Neural cell (in vitro differentiated cells): ENCODE results near the gene CASKIN1. TPM values are rescaled to one million over a fixed set of nuclear protein-coding genes. Genes with fewer than 3 reads are reported as not detected.

ENCODE experiments used
- H2AFZ ChIP-seq: fragments of 200-600, 300-800 bp; sonication (generic), shearing (Covaris generic); 2 replicates; pipeline ENCODE4 v1.6.0; 2014; ENCODE audit warnings: low read depth, mild to moderate bottlenecking, antibody characterized with exemption, low read length, moderate library complexity
- H3F3A ChIP-seq: fragments of 200-600 bp; shearing (Covaris generic); 2 replicates; pipeline ENCODE4 v1.6.1; 2016; ENCODE audit warnings: mild to moderate bottlenecking, moderate library complexity, mixed read lengths, antibody characterized with exemption, low read length; ENCODE audit not compliant: insufficient read depth, poor library complexity, severe bottlenecking
- H3K27ac ChIP-seq: fragments of 200-600, 300-800 bp; sonication (generic), shearing (Covaris generic); 2 replicates; pipeline ENCODE4 v1.5.1; 2014; ENCODE audit warnings: mild to moderate bottlenecking, low read length, moderate library complexity
- H3K27me3 ChIP-seq: fragments of 300-800, 200-600 bp; sonication (generic), shearing (Covaris generic); 2 replicates; pipeline ENCODE4 v1.6.0; 2014; ENCODE audit warnings: mild to moderate bottlenecking, low read depth, low read length, moderate library complexity; ENCODE audit not compliant: insufficient read depth
- H3K36me3 ChIP-seq: fragments of 300-800, 200-600 bp; sonication (generic), shearing (Covaris generic); 2 replicates; pipeline ENCODE4 v1.5.1; 2014; ENCODE audit warnings: mild to moderate bottlenecking, antibody characterized with exemption, low read length, moderate library complexity; ENCODE audit not compliant: insufficient read depth
- H3K4me2 ChIP-seq: fragments of 300-800, 200-600 bp; sonication (generic), shearing (Covaris generic); 2 replicates; pipeline ENCODE4 v1.6.0; 2014; ENCODE audit warnings: mild to moderate bottlenecking, low read length
- H3K4me3 ChIP-seq: fragments of 300-800, 200-600 bp; sonication (generic), shearing (Covaris generic); 2 replicates; pipeline ENCODE4 v1.5.1; 2014; ENCODE audit warnings: mild to moderate bottlenecking, low read length, moderate library complexity
- H3K79me2 ChIP-seq: fragments of 200-600 bp; shearing (Covaris generic); replicated peaks from 2 replicates; pipeline ENCODE4 v1.6.0; 2014; ENCODE audit warnings: mild to moderate bottlenecking, low read length, moderate library complexity; ENCODE audit not compliant: insufficient read depth
- H3K9ac ChIP-seq: fragments of 300-800, 200-600 bp; sonication (generic), shearing (Covaris generic); 2 replicates; pipeline ENCODE4 v1.6.1; 2016; ENCODE audit warnings: mild to moderate bottlenecking, low read length, mixed read lengths
- H3K9me2 ChIP-seq: fragments of 200-600 bp; shearing (Covaris generic); 2 replicates; pipeline ENCODE4 v1.6.1; 2016; ENCODE audit warnings: mild to moderate bottlenecking, low read length, mixed read lengths; ENCODE audit not compliant: insufficient read depth
- H3K9me3 ChIP-seq: fragments of 200-600, 300-800 bp; sonication (generic), shearing (Covaris generic); 2 replicates; pipeline ENCODE4 v1.6.1; 2016; ENCODE audit warnings: mild to moderate bottlenecking, mixed run types, low read length, moderate library complexity, mixed read lengths
- H4K20me1 ChIP-seq: fragments of 200-600 bp; shearing (Covaris generic); 2 replicates; pipeline ENCODE4 v1.6.1; 2016; ENCODE audit warnings: mild to moderate bottlenecking, mixed run types; ENCODE audit not compliant: insufficient read depth
- CTCF ChIP-seq: fragments of 450-650 bp; IDR thresholded peaks from 2 replicates; pipeline ENCODE4 v1.5.1; 2014; ENCODE audit warnings: antibody characterized with exemption, mild to moderate bottlenecking, moderate library complexity; ENCODE audit not compliant: poor library complexity, severe bottlenecking
- EP300 ChIP-seq: fragments of 450-650 bp; conservative IDR thresholded peaks from 2 replicates; pipeline ENCODE4 v1.6.1; 2014; ENCODE audit warnings: antibody characterized with exemption, mild to moderate bottlenecking, moderate library complexity; ENCODE audit not compliant: poor library complexity, severe bottlenecking
- EZH2 ChIP-seq: fragments of 200-600, 300-800 bp; shearing (Covaris generic), sonication (generic); IDR thresholded peaks from 2 replicates; pipeline ENCODE4 v1.6.1; 2014; ENCODE audit warnings: antibody characterized with exemption, low read length, borderline replicate concordance, mild to moderate bottlenecking; ENCODE audit not compliant: insufficient read depth, poor library complexity, severe bottlenecking
- MXI1 ChIP-seq: fragments of 450-650 bp; conservative IDR thresholded peaks from 2 replicates; pipeline ENCODE4 v1.6.1; 2014; ENCODE audit warnings: antibody characterized with exemption, mild to moderate bottlenecking; ENCODE audit not compliant: poor library complexity, severe bottlenecking
- POLR2AphosphoS5 ChIP-seq: IDR thresholded peaks from 2 replicates; pipeline ENCODE4 v1.6.1; 2012
- RAD21 ChIP-seq: fragments of 450-650 bp; conservative IDR thresholded peaks from 2 replicates; pipeline ENCODE4 v1.6.1; 2014; ENCODE audit warnings: antibody characterized with exemption, mild to moderate bottlenecking, moderate library complexity
- SMC3 ChIP-seq: fragments of 450-650 bp; conservative IDR thresholded peaks from 2 replicates; pipeline ENCODE4 v1.6.1; 2014; ENCODE audit warnings: antibody characterized with exemption, mild to moderate bottlenecking, moderate library complexity; ENCODE audit not compliant: poor library complexity
- TAF1 ChIP-seq: IDR thresholded peaks from 2 replicates; pipeline ENCODE4 v1.6.1; 2012; ENCODE audit warnings: low read depth
- polyA plus RNA-seq: library from polyadenylated mRNA; depleted of rRNA; stranded (reverse); fragments of >200 nt; gene quantifications from 2 replicates; pipeline ENCODE4 v1.2.3, GENCODE V29; 2014
- TF ChIP-seq, protein P1 (sequence below): IDR thresholded peaks from 2 replicates; pipeline ENCODE4 v1.6.1; 2012; ENCODE audit warnings: borderline replicate concordance

CASKIN1 gene
- polyA plus RNA-seq, 1 donor from 2014 or later = 10.3 TPM

DNA sequence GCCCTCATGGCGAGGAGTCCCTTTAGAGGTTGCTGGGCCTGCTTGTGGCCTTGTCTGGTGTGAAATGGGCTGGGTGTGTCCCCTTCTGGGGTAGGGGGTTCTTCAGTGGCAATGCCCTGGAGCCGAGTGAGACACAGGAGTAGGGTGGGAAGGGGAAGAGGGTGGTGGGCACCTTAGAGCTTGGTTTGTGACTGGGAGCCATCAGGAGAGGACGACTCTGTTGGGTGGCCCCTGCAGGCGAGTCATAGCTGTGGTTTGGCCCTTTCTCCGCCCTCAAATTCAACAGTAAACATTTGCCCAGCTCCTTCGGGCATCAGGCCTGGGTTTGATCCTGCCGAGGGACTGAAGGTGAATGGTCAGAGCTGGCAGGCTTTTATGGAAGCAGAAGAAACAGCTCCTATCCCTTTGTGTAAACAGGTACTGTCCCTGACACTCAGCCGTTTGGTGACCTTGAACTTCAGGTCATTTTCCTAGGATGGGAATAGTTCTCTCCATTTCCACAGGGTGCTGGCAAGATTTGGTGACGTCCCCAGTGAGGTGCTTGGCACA, 29.9 kb upstream of the CASKIN1 start:
- Histone ChIP-seq H4K20me1 (no peaks in the 10 kb centered on the region), H3K4me3 (no peak overlapping the region), H3K27me3 (no peaks in the 10 kb centered on the region), H3K9me3 (no peaks in the 10 kb centered on the region), H3K9ac (no peak overlapping the region), H3K27ac (no peak overlapping the region), H3K4me2 (no peak overlapping the region), H2AFZ (no peak overlapping the region), H3F3A (no peaks in the 10 kb centered on the region), H3K9me2 (no peaks in the 10 kb centered on the region), H3K79me2 (peaks cover 26% of the 10 kb centered on the region), H3K36me3 (no peaks in the 10 kb centered on the region)
- TF ChIP-seq POLR2AphosphoS5 (no peak), CTCF (no peak), EP300 (no peak), SMC3 (no peak), MXI1 (no peak), RAD21 (no peak), TAF1 (no peak)

DNA sequence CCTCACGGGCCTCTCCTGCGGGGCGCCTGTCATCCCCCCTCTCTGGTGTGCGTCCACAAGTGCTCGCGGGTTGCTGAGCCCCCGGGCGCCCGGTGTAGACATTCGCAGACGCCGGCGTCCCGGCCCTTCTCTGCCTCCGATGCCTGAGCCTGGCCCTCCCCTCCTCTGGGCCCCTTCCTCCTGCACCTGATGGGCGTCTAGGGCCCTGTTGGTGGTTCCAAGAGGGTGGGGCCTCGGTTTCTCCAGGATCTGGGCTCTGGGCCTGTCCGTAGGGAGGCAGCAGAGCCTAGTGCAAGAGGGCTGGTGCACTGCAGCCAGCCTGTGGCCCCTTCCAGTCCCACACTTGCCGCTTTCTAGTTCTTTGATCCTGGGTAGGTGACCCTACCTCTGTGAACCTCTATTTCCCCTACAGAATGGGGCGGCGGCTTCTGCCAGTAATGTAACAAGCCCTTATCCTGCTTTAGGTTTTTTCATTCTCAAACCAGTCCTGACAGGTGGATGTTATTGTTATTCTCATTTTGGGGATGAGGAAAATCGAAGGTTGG, 27.6 kb upstream of the CASKIN1 start:
- H3K9me3 ChIP-seq = no peaks in the 10 kb centered on the region
- H3K9ac ChIP-seq = peak overlapping the region; percentile 84
- peak overlapping the region; percentile 85 for H3K4me2 ChIP-seq
- H2AFZ ChIP-seq = no peak overlapping the region
- no peaks in the 10 kb centered on the region for H3K27me3 ChIP-seq
- H3K27ac ChIP-seq = peak overlapping the region; percentile 64
- TF ChIP-seq SMC3 = no peak
- TF ChIP-seq, protein P1, sequence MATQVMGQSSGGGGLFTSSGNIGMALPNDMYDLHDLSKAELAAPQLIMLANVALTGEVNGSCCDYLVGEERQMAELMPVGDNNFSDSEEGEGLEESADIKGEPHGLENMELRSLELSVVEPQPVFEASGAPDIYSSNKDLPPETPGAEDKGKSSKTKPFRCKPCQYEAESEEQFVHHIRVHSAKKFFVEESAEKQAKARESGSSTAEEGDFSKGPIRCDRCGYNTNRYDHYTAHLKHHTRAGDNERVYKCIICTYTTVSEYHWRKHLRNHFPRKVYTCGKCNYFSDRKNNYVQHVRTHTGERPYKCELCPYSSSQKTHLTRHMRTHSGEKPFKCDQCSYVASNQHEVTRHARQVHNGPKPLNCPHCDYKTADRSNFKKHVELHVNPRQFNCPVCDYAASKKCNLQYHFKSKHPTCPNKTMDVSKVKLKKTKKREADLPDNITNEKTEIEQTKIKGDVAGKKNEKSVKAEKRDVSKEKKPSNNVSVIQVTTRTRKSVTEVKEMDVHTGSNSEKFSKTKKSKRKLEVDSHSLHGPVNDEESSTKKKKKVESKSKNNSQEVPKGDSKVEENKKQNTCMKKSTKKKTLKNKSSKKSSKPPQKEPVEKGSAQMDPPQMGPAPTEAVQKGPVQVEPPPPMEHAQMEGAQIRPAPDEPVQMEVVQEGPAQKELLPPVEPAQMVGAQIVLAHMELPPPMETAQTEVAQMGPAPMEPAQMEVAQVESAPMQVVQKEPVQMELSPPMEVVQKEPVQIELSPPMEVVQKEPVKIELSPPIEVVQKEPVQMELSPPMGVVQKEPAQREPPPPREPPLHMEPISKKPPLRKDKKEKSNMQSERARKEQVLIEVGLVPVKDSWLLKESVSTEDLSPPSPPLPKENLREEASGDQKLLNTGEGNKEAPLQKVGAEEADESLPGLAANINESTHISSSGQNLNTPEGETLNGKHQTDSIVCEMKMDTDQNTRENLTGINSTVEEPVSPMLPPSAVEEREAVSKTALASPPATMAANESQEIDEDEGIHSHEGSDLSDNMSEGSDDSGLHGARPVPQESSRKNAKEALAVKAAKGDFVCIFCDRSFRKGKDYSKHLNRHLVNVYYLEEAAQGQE = no peak
- TF ChIP-seq CTCF = peak; percentile 13
- TF ChIP-seq POLR2AphosphoS5 = no peak
- no peak for TF ChIP-seq MXI1
- TF ChIP-seq RAD21 = no peak
- no peak for TF ChIP-seq EP300
- TF ChIP-seq EZH2 = no peak
- H3K9me2 ChIP-seq = no peaks in the 10 kb centered on the region
- peak overlapping the region; percentile 95 for H3K4me3 ChIP-seq
- no peaks in the 10 kb centered on the region for H4K20me1 ChIP-seq
- H3F3A ChIP-seq = no peaks in the 10 kb centered on the region
- H3K36me3 ChIP-seq = no peaks in the 10 kb centered on the region
- peaks cover 26% of the 10 kb centered on the region for H3K79me2 ChIP-seq
